Iris pigment epithelial cell (primary cell): ENCODE results near the gene SAE1.
"Not testable (repeated sequence)": the region's sequence is repeated elsewhere in the genome, so short reads cannot be mapped to it uniquely, and the experiment has no call there.

Source experiments
- DNase-seq: peaks from one replicate; pipeline ENCODE4 v3.0.0-alpha.2; 2011; ENCODE audit warnings: low read depth

Gene SAE1

GRCh38 chr19:47240996-47241918 is 110.6 kb downstream of the SAE1 start:
- peak; percentile 82 for DNase-seq

GRCh38 chr19:47241919-47242577 is 111.4 kb downstream of the SAE1 start:
- DNase-seq, result no peak

GRCh38 chr19:47243364-47243775 is 112.7 kb downstream of the SAE1 start:
- no peak for DNase-seq

GRCh38 chr19:47243776-47244547 is 113.3 kb downstream of the SAE1 start:
- DNase-seq, result peak; percentile 98

GRCh38 chr19:47247308-47247990 is 116.8 kb downstream of the SAE1 start:
- peak; percentile 73 for DNase-seq

GRCh38 chr19:47253016-47253415 is 122.4 kb downstream of the SAE1 start:
- DNase-seq, result not testable (repeated sequence)

GRCh38 chr19:47253467-47253881 is 122.8 kb downstream of the SAE1 start:
- DNase-seq, result peak; percentile 89

- no peak for DNase-seq
Measured at GRCh38 chr19:47253970-47254369, 123.3 kb downstream of the SAE1 start.

- DNase-seq, result peak; percentile 93
Measured at GRCh38 chr19:47255879-47256692, 125.5 kb downstream of the SAE1 start, which contains the start of gene CCDC9. TSS of gene CCDC9 (plus strand) at chr19:47256525. CDS start at chr19:47258401, 1,876 bp downstream.

GRCh38 chr19:47256693-47257410 is 126.2 kb downstream of the SAE1 start:
- peak; percentile 98 for DNase-seq

- no peak for DNase-seq
Measured at GRCh38 chr19:47257411-47258169, 127.0 kb downstream of the SAE1 start.

GRCh38 chr19:47258434-47258833 is 127.8 kb downstream of the SAE1 start:
- DNase-seq, result no peak

GRCh38 chr19:47258895-47259555 is 128.4 kb downstream of the SAE1 start:
- DNase-seq, result no peak
